ENCODE measurements around the gene UNC93B1. TPM values are rescaled to one million over a fixed set of nuclear protein-coding genes. Genes with fewer than 3 reads are reported as not detected.

Gene UNC93B1, protein sequence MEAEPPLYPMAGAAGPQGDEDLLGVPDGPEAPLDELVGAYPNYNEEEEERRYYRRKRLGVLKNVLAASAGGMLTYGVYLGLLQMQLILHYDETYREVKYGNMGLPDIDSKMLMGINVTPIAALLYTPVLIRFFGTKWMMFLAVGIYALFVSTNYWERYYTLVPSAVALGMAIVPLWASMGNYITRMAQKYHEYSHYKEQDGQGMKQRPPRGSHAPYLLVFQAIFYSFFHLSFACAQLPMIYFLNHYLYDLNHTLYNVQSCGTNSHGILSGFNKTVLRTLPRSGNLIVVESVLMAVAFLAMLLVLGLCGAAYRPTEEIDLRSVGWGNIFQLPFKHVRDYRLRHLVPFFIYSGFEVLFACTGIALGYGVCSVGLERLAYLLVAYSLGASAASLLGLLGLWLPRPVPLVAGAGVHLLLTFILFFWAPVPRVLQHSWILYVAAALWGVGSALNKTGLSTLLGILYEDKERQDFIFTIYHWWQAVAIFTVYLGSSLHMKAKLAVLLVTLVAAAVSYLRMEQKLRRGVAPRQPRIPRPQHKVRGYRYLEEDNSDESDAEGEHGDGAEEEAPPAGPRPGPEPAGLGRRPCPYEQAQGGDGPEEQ
- total RNA-seq = 26.0 and 29.3 TPM in 2 replicates
- long read RNA-seq = 0 reads

DNA sequence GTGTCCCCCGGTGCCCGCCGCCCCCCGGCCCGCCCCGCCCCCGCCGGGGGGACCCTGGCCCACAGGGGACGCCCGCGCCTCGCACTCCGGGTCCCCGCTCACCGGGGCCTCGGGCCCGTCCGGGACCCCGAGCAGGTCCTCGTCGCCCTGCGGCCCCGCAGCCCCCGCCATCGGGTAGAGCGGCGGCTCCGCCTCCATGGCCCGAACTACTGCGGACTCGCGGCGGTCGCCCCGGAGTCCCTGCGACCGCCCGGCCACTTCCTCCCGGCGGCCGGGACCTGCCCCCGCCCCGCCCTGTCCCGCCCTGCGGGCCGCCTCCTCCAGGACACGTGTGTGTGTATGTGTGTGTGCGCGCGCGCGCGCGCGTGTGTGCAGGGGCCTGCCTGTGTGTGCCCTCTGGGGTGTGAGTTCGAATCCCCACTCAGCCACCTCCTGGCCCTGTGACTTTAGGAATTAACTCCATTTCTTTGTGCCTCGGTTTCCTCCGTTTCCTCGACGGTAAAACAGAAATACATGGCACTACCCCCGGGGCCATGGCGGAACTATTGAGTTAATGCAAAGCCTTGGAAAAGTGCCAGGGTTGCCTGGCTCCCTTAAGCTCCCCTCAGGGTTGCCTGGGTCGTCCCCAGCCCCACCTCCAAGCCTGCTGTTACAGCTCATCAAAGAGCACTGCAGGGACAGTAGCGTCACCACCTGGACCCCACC is at the start of gene UNC93B1:
UNC93B1 (minus strand) TSS at position 252 of the 705 bp plus-strand sequence; CDS start at position 198, 54 bp downstream.
- Mint-ChIP-seq H3K27ac (ENCODE audit: unreplicated experiment) (peak within 1 kb of the TSS; percentile 70), H3K36me3 (ENCODE audit: unreplicated experiment) (no peaks in the 10 kb centered on the region), H3K27me3 (ENCODE audit: unreplicated experiment) (no peaks in the 10 kb centered on the region), H3K9me3 (ENCODE audit: unreplicated experiment) (no peaks in the 10 kb centered on the region), H3K4me3 (ENCODE audit: unreplicated experiment) (peak within 1 kb of the TSS; percentile 78), H3K4me1 (ENCODE audit: unreplicated experiment) (peaks cover 24% of the 10 kb centered on the region)
- DNase-seq (ENCODE audit: extremely low spot score, unreplicated experiment) = peak; percentile 90
- TF ChIP-seq, protein P1, sequence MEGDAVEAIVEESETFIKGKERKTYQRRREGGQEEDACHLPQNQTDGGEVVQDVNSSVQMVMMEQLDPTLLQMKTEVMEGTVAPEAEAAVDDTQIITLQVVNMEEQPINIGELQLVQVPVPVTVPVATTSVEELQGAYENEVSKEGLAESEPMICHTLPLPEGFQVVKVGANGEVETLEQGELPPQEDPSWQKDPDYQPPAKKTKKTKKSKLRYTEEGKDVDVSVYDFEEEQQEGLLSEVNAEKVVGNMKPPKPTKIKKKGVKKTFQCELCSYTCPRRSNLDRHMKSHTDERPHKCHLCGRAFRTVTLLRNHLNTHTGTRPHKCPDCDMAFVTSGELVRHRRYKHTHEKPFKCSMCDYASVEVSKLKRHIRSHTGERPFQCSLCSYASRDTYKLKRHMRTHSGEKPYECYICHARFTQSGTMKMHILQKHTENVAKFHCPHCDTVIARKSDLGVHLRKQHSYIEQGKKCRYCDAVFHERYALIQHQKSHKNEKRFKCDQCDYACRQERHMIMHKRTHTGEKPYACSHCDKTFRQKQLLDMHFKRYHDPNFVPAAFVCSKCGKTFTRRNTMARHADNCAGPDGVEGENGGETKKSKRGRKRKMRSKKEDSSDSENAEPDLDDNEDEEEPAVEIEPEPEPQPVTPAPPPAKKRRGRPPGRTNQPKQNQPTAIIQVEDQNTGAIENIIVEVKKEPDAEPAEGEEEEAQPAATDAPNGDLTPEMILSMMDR (IDR thresholded peaks at IDR 0.05) = no peak

GRCh38 chr11:68053117-68053516 is 49.2 kb upstream of the UNC93B1 start:
- no peak overlapping the region for H3K4me3 Mint-ChIP-seq (ENCODE audit: unreplicated experiment)
- no peak for DNase-seq (ENCODE audit: extremely low spot score, unreplicated experiment)
- H3K36me3 Mint-ChIP-seq (ENCODE audit: unreplicated experiment) = peaks cover 16% of the 10 kb centered on the region
- no peaks in the 10 kb centered on the region for H3K9me3 Mint-ChIP-seq (ENCODE audit: unreplicated experiment)
- TF ChIP-seq, protein P1 (IDR thresholded peaks at IDR 0.05) = no peak
- no peaks in the 10 kb centered on the region for H3K27me3 Mint-ChIP-seq (ENCODE audit: unreplicated experiment)
- no peak overlapping the region for H3K27ac Mint-ChIP-seq (ENCODE audit: unreplicated experiment)
- H3K4me1 Mint-ChIP-seq (ENCODE audit: unreplicated experiment) = peaks cover 7% of the 10 kb centered on the region

- H3K4me1 Mint-ChIP-seq (ENCODE audit: unreplicated experiment) = peaks cover 7% of the 10 kb centered on the region
- H3K27ac Mint-ChIP-seq (ENCODE audit: unreplicated experiment) = no peak overlapping the region
Observed at GRCh38 chr11:68052137-68052873, 48.4 kb upstream of the UNC93B1 start.

GRCh38 chr11:68051191-68052136 is 47.6 kb upstream of the UNC93B1 start:
- TF ChIP-seq, protein P1 (IDR thresholded peaks at IDR 0.05) = no peak
- Mint-ChIP-seq H3K4me1 (ENCODE audit: unreplicated experiment) (peaks cover 7% of the 10 kb centered on the region), H3K27me3 (ENCODE audit: unreplicated experiment) (no peaks in the 10 kb centered on the region), H3K4me3 (ENCODE audit: unreplicated experiment) (no peak overlapping the region), H3K9me3 (ENCODE audit: unreplicated experiment) (no peaks in the 10 kb centered on the region), H3K27ac (ENCODE audit: unreplicated experiment) (peak overlapping the region; percentile 4), H3K36me3 (ENCODE audit: unreplicated experiment) (peaks cover 4% of the 10 kb centered on the region)
- no peak for DNase-seq (ENCODE audit: extremely low spot score, unreplicated experiment)

More at GRCh38 chr11:68052137-68052873, 48.4 kb upstream of the UNC93B1 start:
- DNase-seq (ENCODE audit: extremely low spot score, unreplicated experiment) = no peak
- Mint-ChIP-seq H3K9me3 (ENCODE audit: unreplicated experiment) (no peaks in the 10 kb centered on the region), H3K4me3 (ENCODE audit: unreplicated experiment) (no peak overlapping the region), H3K36me3 (ENCODE audit: unreplicated experiment) (peaks cover 10% of the 10 kb centered on the region), H3K27me3 (ENCODE audit: unreplicated experiment) (no peaks in the 10 kb centered on the region)
- TF ChIP-seq, protein P1 (IDR thresholded peaks at IDR 0.05) = no peak

Data from osteocyte (in vitro differentiated cells).